Measurements from ENCODE around the gene UQCC2.

UQCC2 gene

DNA sequence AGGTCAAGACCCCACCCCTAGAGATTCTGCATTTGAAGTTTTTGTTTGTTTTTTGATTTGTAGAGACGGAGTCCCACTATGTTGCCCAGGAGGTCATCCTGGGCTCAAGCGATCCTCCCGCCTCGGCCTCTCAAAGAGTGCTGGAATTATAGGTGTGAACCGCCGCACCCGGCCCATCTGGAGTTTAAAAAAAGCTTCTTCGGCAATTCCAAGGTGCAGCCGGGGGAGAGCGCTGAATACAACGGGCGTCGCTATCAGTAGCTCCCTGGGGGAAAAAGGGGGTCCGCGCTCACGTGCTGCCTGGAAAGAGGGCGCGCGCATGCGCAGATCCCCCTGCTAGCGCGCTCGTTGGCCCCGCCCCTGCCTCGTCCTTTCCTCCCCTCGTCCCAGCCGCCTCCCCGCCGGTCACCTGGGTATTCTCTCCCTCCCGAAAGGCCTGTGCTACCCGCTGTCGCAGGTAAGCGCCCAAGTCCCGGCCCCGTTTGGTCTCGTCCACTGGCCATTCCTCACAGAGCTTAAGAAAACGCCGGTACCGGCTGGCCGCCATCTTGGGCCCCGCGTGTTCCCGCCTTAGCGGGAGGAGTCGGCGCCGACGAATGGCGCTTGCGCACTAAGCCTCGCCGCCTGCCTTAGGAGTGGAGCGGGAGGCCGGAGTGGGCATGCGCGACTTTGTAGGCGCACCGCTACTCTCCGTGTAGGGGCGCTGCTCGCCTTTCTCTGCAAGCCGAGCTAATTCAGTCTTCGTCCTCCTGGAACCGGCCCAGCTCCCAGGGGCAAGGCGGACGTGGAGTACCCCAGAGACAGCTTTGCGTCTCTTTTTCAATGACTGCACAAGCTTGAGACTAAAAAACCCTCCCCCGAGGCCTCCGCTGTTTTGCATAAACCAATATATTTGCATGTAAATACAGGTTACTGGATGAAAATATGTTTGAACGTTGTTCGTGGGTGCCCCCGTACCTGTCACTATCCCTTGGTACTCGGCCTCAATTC lies at the start of gene UQCC2:
Gene UQCC2, minus strand, starts transcription at position 561 of the 990 bp plus-strand sequence. Its CDS starts 14 bp downstream, at position 547.
- in situ Hi-C loops (cut with MboI; ENCODE audit: low sequenced_read_pairs) = no loop called here

GRCh38 chr6:33759887-33760629 lies 48.6 kb upstream of the UQCC2 start:
- in situ Hi-C loops (cut with MboI; ENCODE audit: low sequenced_read_pairs) = loop anchor here (10.0 kb wide), 2 partner anchors 275 to 395 kb away; no protein-coding TSS in a partner anchor

DNA sequence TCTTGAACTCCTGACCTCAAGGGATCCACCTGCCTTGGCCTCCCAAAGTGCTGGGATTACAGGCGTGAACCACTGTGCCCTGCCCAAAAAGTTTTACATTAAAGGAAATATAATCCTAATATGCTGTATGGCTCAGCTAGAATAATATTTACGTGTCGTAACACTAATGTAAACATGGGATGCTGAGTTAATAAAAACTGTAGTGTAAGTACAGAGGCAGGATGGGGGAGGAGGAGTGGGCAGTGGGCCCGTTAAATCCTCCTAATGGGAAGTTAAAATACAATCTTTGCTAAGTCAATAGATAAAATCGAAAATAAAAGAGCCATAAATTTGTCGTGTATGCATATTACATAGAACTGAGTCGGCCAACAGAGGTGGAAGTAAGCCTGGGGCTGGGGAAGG lies 47.3 kb upstream of the UQCC2 start:
- in situ Hi-C loops (cut with MboI; ENCODE audit: low sequenced_read_pairs) = no loop called here

DNA sequence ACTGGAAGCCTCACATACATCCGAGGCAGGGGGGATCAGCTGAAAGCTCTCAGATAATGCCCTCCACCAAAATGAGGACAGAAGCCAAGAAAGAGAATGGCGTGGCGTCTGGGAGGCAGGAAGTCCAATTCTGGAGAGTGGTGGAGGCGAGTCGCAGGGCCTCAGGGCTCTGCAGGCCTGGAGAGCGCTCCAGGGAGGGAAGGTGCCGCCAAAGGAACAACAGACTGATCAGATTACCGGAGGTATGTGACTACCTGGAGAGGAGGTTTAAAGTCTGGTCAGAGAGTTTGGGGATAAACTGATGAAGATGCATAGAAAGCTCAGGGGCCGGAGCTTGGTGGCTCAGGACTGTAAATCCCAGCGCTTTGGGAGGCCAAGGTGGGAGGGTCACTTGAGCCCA lies 46.4 kb upstream of the UQCC2 start:
- in situ Hi-C loops (cut with MboI; ENCODE audit: low sequenced_read_pairs) = no loop called here

DNA sequence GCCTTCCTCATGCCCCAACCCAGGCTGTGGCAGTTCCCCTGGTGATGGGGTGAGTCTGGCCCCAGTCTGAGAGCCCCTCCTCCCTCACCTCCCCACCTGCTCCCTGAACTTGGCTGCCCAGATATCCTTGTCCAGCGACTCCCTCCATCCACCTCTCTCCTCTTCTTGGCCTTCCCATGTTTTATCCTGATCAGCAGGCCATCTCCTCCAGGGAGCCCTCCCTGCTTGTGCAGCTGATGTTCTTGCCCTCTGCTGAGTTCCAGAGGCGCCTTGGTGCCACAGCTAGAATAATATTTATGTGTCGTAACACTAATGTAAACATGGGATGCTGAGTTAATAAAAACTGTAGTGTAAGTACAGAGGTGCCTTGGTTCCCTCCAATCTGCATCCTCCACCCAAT lies 45.6 kb upstream of the UQCC2 start:
- in situ Hi-C loops (cut with MboI; ENCODE audit: low sequenced_read_pairs) = no loop called here

- in situ Hi-C loops (cut with MboI; ENCODE audit: low sequenced_read_pairs) = no loop called here
Observed at GRCh38 chr6:33756211-33756954, 44.9 kb upstream of the UQCC2 start.

DNA sequence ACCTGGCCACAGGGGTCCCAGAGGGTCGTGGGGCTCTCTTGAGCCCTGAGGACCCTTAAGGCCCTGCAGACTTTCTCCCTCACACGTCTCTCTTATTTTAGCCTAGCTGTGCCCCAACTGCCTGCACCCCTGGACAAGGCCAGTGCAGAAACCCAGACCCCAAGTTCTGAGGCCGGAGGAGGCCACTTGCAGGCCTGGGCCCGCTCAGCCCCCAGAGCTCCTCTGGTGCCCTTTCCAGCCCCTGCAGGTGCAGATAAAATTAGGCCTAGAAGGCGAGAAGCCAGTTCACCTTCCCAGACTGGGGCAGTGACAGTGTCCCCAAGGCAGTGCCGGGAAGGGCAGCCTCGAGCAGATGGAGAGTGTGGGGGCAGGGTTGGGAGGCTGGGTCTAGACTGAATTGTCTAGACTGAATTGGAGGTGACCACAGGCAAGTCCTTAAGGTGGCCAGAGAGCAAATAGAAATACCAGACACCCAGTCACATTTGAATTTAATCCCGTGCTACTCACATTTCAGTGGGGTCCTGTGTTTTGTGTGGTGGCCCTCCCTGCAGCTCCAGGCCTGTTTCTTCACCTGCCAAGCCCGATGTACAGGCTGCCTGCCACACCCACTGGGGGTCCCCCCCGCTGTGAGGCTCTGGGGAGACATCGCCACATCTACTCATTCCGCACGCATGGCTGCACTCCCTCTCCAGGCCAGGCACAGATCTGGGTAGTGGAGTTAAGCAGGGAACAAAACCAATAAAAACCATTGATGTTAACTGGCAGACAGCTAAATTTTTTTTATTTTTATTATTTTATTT lies 43.8 kb upstream of the UQCC2 start:
- in situ Hi-C loops (cut with MboI; ENCODE audit: low sequenced_read_pairs) = no loop called here

GRCh38 chr6:33754222-33754621 lies 42.7 kb upstream of the UQCC2 start:
- in situ Hi-C loops (cut with MboI; ENCODE audit: low sequenced_read_pairs) = no loop called here

- in situ Hi-C loops (cut with MboI; ENCODE audit: low sequenced_read_pairs) = no loop called here
Observed at GRCh38 chr6:33752646-33753015, 41.1 kb upstream of the UQCC2 start.

- in situ Hi-C loops (cut with MboI; ENCODE audit: low sequenced_read_pairs) = no loop called here
Observed at GRCh38 chr6:33751771-33752645, 40.5 kb upstream of the UQCC2 start.

- in situ Hi-C loops (cut with MboI; ENCODE audit: low sequenced_read_pairs) = no loop called here
Observed at GRCh38 chr6:33750244-33750991, 38.9 kb upstream of the UQCC2 start.

- in situ Hi-C loops (cut with MboI; ENCODE audit: low sequenced_read_pairs) = no loop called here
Observed at GRCh38 chr6:33749401-33749800, 37.9 kb upstream of the UQCC2 start.

- in situ Hi-C loops (cut with MboI; ENCODE audit: low sequenced_read_pairs) = no loop called here
Observed at GRCh38 chr6:33748841-33749240, 37.3 kb upstream of the UQCC2 start.

DNA sequence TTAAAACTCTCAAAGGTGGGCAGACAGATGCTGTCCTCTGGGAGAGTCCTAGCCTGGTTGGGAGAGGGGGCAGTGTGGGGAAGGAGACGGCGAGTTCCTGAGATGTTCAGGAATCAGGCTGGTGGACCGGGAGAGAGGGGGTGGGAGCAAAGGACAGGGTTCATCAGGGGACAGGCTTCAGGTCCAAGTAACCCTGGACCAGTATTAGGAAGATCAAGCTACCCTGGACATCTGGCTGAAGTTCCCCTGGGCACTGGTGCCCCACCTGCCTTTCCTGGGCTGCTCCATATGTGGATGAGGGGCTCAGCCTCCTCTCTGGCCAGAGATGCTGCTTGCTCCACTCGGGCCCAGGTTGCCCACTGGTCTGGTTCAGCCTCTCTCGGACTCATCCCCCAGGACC lies 36.3 kb upstream of the UQCC2 start:
- in situ Hi-C loops (cut with MboI; ENCODE audit: low sequenced_read_pairs) = no loop called here

GRCh38 chr6:33746651-33747100 lies 35.2 kb upstream of the UQCC2 start, which contains the start of gene IP6K3:
Gene IP6K3 (minus strand): TSS chr6:33746905. CDS start chr6:33735476, 11,429 bp downstream.
- in situ Hi-C loops (cut with MboI; ENCODE audit: low sequenced_read_pairs) = no loop called here

DNA sequence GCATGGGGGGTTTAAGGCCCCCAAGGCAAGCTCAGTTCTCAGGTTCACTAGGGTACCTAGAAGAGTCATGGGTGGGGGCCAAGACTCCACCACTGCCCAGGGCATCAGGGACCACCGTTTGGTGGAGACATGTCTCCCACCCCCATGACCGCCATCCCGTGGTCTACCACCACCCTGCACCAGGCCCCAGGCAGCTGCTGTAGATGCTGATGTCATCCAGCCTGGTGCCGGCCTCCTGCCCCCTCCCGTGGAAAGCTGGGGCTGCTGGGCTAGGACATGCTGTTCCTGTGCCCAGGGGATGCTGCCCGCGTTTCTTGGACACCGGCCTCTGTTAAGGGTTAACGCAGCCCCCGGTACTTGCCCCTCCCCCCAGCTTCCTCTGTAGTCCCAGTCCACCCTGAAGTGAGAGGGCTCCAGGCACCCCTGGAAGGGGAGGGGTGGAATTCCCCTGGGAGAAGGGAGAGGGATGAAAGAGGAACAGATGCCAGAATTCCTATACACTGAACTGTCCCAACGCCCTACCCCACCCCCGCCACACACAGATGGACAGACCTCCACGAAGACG lies 34.6 kb upstream of the UQCC2 start:
- in situ Hi-C loops (cut with MboI; ENCODE audit: low sequenced_read_pairs) = no loop called here

DNA sequence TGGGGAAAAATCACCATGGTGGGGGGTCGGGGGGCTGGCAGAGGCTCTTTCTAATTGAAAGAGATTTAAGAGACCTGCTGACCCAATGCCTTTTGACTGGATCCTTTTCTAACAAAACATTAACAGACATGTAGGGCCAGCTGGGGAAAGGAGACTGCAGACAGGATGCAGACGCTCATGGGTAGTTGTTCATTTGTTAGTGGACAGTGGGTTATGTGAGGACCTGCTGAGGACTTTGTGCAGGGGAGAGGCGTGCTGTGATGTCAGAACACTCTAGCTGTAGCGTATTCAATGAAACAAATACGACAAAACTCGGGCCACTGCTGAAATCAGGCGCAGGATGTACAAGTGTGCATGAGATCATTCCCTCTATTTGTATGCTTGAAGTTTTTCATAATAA lies 34.0 kb upstream of the UQCC2 start:
- in situ Hi-C loops (cut with MboI; ENCODE audit: low sequenced_read_pairs) = no loop called here

- in situ Hi-C loops (cut with MboI; ENCODE audit: low sequenced_read_pairs) = no loop called here
Observed at GRCh38 chr6:33744895-33745546, 33.5 kb upstream of the UQCC2 start.
